ENCODE results near the gene OR6B2. TPM values are rescaled to one million over a fixed set of nuclear protein-coding genes. Genes with fewer than 3 reads are reported as not detected.
"Not testable (repeated sequence)": the region's sequence is repeated elsewhere in the genome, so short reads cannot be mapped to it uniquely, and the experiment has no call there.

OR6B2 gene
- total RNA-seq, 1 donor from 2014 or later = not detected

DNA sequence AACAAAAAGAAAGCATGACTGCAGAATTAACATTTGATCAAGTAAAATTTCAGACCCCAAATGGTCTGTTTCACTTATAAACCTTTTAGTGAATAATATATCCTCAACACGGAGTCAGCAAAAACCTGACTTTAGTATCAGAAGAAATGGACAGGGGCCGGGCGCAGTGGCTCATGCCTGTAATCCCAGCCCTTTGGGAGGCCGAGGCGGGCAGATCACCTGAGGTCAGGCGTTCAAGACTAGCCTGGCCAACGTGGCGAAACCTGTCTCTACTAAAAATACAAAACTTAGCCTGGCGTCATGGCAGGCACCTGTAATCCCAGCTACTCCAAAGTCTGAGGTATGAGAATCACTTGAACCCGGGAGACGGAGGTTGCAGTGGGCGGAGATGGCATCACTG is 20.0 kb upstream of the OR6B2 start:
- Mint-ChIP-seq H3K4me3 (ENCODE audit: unreplicated experiment) (no peak overlapping the region), H3K27me3 (ENCODE audit: unreplicated experiment) (peaks cover 60% of the 10 kb centered on the region), H3K9me3 (ENCODE audit: unreplicated experiment) (no peaks in the 10 kb centered on the region), H3K4me1 (ENCODE audit: unreplicated experiment) (no peaks in the 10 kb centered on the region), H3K36me3 (ENCODE audit: unreplicated experiment) (no peaks in the 10 kb centered on the region), H3K27ac (ENCODE audit: unreplicated experiment) (no peak overlapping the region)
- TF ChIP-seq, protein P1, sequence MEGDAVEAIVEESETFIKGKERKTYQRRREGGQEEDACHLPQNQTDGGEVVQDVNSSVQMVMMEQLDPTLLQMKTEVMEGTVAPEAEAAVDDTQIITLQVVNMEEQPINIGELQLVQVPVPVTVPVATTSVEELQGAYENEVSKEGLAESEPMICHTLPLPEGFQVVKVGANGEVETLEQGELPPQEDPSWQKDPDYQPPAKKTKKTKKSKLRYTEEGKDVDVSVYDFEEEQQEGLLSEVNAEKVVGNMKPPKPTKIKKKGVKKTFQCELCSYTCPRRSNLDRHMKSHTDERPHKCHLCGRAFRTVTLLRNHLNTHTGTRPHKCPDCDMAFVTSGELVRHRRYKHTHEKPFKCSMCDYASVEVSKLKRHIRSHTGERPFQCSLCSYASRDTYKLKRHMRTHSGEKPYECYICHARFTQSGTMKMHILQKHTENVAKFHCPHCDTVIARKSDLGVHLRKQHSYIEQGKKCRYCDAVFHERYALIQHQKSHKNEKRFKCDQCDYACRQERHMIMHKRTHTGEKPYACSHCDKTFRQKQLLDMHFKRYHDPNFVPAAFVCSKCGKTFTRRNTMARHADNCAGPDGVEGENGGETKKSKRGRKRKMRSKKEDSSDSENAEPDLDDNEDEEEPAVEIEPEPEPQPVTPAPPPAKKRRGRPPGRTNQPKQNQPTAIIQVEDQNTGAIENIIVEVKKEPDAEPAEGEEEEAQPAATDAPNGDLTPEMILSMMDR (IDR thresholded peaks at IDR 0.05) = no peak
- no peak for DNase-seq (ENCODE audit: extremely low spot score, unreplicated experiment)

DNA sequence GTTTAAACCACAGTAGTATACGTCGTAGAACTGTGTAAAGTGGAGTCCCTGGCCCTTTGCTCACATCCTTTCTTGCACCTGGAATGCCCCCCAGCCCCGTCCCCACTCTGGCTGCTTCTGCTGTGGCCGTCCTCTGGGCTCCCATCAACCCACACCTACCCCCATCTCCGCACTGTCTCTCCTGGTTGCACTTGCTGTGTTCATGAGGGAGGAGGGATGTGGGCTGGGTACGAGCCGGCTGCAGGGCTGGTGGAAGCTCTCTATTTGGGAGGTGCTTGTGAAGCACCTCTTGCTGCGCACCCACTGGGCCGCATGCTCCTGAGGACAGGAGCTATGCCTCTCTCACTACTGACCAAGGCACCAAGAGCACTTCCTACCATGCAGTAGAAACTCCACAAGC is 18.0 kb upstream of the OR6B2 start:
- H3K27me3 Mint-ChIP-seq (ENCODE audit: unreplicated experiment) = peaks cover 43% of the 10 kb centered on the region
- no peaks in the 10 kb centered on the region for H3K36me3 Mint-ChIP-seq (ENCODE audit: unreplicated experiment)

DNA sequence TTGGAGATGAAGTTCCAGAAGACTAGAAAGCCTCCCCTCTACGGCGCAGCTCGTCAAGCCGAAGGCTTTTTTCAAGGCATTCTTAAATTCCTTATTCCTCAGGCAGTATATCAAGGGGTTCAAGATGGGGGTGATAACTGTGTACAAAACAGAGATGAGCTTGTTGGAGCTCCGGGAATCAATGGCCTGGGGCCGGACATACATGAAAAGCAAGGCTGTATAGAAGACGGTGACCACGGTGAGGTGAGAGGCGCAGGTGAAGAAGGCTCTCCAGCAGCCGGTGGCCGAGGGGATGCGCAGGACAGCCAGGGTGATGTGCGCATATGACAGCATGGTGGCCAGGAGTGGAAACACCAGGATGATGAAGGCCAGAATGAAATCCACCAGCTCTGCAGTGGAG is 14.9 kb upstream of the OR6B2 start:
- Mint-ChIP-seq H3K4me3 (ENCODE audit: unreplicated experiment) (no peak overlapping the region), H3K27ac (ENCODE audit: unreplicated experiment) (no peak overlapping the region), H3K36me3 (ENCODE audit: unreplicated experiment) (no peaks in the 10 kb centered on the region), H3K4me1 (ENCODE audit: unreplicated experiment) (no peaks in the 10 kb centered on the region), H3K9me3 (ENCODE audit: unreplicated experiment) (no peaks in the 10 kb centered on the region), H3K27me3 (ENCODE audit: unreplicated experiment) (peaks cover 29% of the 10 kb centered on the region)
- TF ChIP-seq, protein P1 (IDR thresholded peaks at IDR 0.05) = no peak
- DNase-seq (ENCODE audit: extremely low spot score, unreplicated experiment) = no peak

More for the DNA sequence above, 18.0 kb upstream of the OR6B2 start:
- Mint-ChIP-seq H3K27ac (ENCODE audit: unreplicated experiment) (no peak overlapping the region), H3K9me3 (ENCODE audit: unreplicated experiment) (no peaks in the 10 kb centered on the region), H3K4me1 (ENCODE audit: unreplicated experiment) (no peaks in the 10 kb centered on the region), H3K4me3 (ENCODE audit: unreplicated experiment) (no peak overlapping the region)
- TF ChIP-seq, protein P1 (IDR thresholded peaks at IDR 0.05) = no peak
- DNase-seq (ENCODE audit: extremely low spot score, unreplicated experiment) = no peak

DNA sequence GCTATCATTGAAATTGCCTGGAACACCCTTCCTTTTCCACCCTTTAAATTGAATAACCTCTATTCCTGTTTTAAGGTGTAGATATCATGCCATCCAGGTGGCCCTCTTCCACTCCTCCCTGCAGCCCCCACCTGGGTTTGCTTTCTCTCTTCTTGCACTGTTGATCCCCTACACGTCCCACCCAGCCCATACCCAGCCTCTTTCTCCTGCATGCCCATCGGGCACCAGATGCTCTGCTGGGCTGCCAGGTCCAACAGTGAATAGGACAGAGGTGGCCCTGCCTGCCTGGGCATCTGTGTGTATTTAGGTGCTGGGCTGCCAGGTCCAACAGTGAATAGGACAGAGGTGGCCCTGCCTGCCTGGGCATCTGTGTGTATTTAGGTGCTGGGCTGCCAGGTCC is 13.9 kb upstream of the OR6B2 start:
- not testable (repeated sequence) for H3K9me3 Mint-ChIP-seq (ENCODE audit: unreplicated experiment); H3K4me1 Mint-ChIP-seq (ENCODE audit: unreplicated experiment); DNase-seq (ENCODE audit: extremely low spot score, unreplicated experiment); H3K4me3 Mint-ChIP-seq (ENCODE audit: unreplicated experiment); H3K27ac Mint-ChIP-seq (ENCODE audit: unreplicated experiment); H3K36me3 Mint-ChIP-seq (ENCODE audit: unreplicated experiment)
- peaks cover 24% of the 10 kb centered on the region for H3K27me3 Mint-ChIP-seq (ENCODE audit: unreplicated experiment)

DNA sequence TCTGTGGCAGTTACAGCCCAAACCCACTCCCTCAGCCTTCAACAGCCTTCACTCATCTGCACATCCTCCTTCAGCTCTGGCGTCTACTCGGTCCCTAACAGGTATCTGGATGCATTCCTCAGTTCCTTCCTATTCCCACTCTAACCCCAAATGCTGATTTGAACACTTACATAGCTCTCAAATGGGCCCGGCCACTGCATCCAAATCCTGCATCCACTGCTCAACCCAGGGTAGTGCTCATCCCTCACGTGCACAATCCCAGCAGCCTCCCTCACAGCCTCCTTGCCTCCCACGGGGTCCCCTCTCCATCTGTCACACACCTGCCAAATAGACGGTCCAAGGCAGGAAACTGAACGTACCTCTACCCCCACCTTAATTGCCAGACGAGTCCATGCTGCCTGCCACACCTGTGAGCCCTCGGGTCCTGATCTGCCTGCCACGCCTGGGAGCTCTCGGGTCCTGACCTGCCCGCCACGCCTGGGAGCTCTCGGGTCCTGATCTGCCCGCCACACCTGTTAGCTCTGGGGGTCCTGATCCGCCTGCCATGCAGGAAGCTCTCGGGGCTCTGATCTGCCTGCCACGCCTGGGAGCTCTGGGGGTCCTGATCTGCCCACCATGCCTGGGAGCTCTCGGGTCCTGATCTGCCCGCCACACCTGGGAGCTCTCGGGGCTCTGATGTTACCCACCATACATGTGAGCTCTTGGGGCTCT is 13.2 kb upstream of the OR6B2 start:
- peaks cover 18% of the 10 kb centered on the region for H3K27me3 Mint-ChIP-seq (ENCODE audit: unreplicated experiment)
- no peaks in the 10 kb centered on the region for H3K4me1 Mint-ChIP-seq (ENCODE audit: unreplicated experiment)

More for the DNA sequence above, 13.2 kb upstream of the OR6B2 start:
- Mint-ChIP-seq H3K27ac (ENCODE audit: unreplicated experiment) (no peak overlapping the region), H3K36me3 (ENCODE audit: unreplicated experiment) (no peaks in the 10 kb centered on the region), H3K9me3 (ENCODE audit: unreplicated experiment) (no peaks in the 10 kb centered on the region), H3K4me3 (ENCODE audit: unreplicated experiment) (no peak overlapping the region)
- no peak for DNase-seq (ENCODE audit: extremely low spot score, unreplicated experiment)
- TF ChIP-seq, protein P1 (IDR thresholded peaks at IDR 0.05) = no peak
